ENCODE data around the gene SPATA31E1.

- TF ChIP-seq CTCF (IDR thresholded peaks at IDR 0.05) (no peak), POLR2A (IDR thresholded peaks at IDR 0.05) (no peak)
Observed at GRCh38 chr9:87875060-87875459, 7.6 kb upstream of the SPATA31E1 start.

Measured in heart left ventricle (tissue), 13 donors.